SK-N-SH treated with all-trans-retinoic acid at 6 μM for 48 hours (cell line): Measurements from ENCODE around the gene SNX30.

ENCODE experiments used
- ATAC-seq: fragments of 200-7000 bp; cut with Tn5 transposase; 3 replicates; pipeline ENCODE4 v1.9.1; 2020; ENCODE audit warnings: mild to moderate bottlenecking, moderate library complexity
- ARNTL ChIP-seq: fragments of 450-650 bp; formaldehyde crosslinking; IDR thresholded peaks from 2 replicates; pipeline ENCODE4 v1.5.0; 2020; ENCODE audit warnings: low read depth, mild to moderate bottlenecking, moderate library complexity, borderline replicate concordance
- BACH2 ChIP-seq: fragments of 250-450 bp; sonication (Bioruptor Pico); IDR thresholded peaks from 2 replicates; pipeline ENCODE4 v1.9.0; 2021; ENCODE audit warnings: mild to moderate bottlenecking, borderline replicate concordance
- CSDC2 ChIP-seq: fragments of 250-450 bp; sonication (Bioruptor Pico); IDR thresholded peaks from 2 replicates; pipeline ENCODE4 v1.5.0; 2020; ENCODE audit warnings: mild to moderate bottlenecking, moderate library complexity
- ESRRG ChIP-seq: fragments of 250-450 bp; sonication (Bioruptor Pico); IDR thresholded peaks from 2 replicates; pipeline ENCODE4 v1.6.1; 2021; ENCODE audit warnings: mild to moderate bottlenecking
- GLIS3 ChIP-seq: fragments of 250-450 bp; sonication (Bioruptor Pico); IDR thresholded peaks from 2 replicates; pipeline ENCODE4 v1.5.0; 2020; ENCODE audit warnings: mild to moderate bottlenecking, moderate library complexity
- ISL1 ChIP-seq: fragments of 250-450 bp; sonication (Bioruptor Pico); IDR thresholded peaks from 2 replicates; pipeline ENCODE4 v2.1.2; 2022; ENCODE audit warnings: mild to moderate bottlenecking, moderate library complexity
- OSR1 ChIP-seq: fragments of 250-450 bp; sonication (Bioruptor Pico); IDR thresholded peaks from 2 replicates; pipeline ENCODE4 v1.8.0; 2022; ENCODE audit warnings: moderate library complexity, mild to moderate bottlenecking, inconsistent platforms
- PATZ1 ChIP-seq: fragments of 250-450 bp; sonication (Bioruptor Pico); IDR thresholded peaks from 2 replicates; pipeline ENCODE4 v1.8.0; 2020; ENCODE audit warnings: mild to moderate bottlenecking, moderate library complexity, borderline replicate concordance
- POU6F1 ChIP-seq: fragments of 250-450 bp; sonication (Bioruptor Pico); IDR thresholded peaks from 2 replicates; pipeline ENCODE4 v1.8.0; 2021; ENCODE audit warnings: low read depth, mild to moderate bottlenecking, moderate library complexity, borderline replicate concordance
- PPARA ChIP-seq: fragments of 250-450 bp; sonication (Bioruptor Pico); IDR thresholded peaks from 2 replicates; pipeline ENCODE4 v1.5.0; 2020; ENCODE audit warnings: mild to moderate bottlenecking, borderline replicate concordance
- RARB ChIP-seq: fragments of 250-450 bp; sonication (Bioruptor Pico); IDR thresholded peaks from 2 replicates; pipeline ENCODE4 v1.8.0; 2021; ENCODE audit warnings: mild to moderate bottlenecking, moderate library complexity
- SNAI2 ChIP-seq: fragments of 250-450 bp; sonication (Bioruptor Pico); IDR thresholded peaks from 2 replicates; pipeline ENCODE4 v1.5.0; 2020; ENCODE audit warnings: mild to moderate bottlenecking, moderate library complexity
- TCF4 ChIP-seq: fragments of 250-450 bp; sonication (Bioruptor Pico); IDR thresholded peaks from 2 replicates; pipeline ENCODE4 v1.8.0; 2021; ENCODE audit warnings: mild to moderate bottlenecking, moderate library complexity, borderline replicate concordance
- ZFP3 ChIP-seq: fragments of 250-450 bp; sonication (Bioruptor Pico); IDR thresholded peaks from 2 replicates; pipeline ENCODE4 v1.5.0; 2020; ENCODE audit warnings: mild to moderate bottlenecking, moderate library complexity
- ZFP30 ChIP-seq: fragments of 450-650 bp; formaldehyde crosslinking; IDR thresholded peaks from 2 replicates; pipeline ENCODE4 v1.5.0; 2022; ENCODE audit warnings: mild to moderate bottlenecking, moderate library complexity
- ZNF565 ChIP-seq: fragments of 450-650 bp; formaldehyde crosslinking; conservative IDR thresholded peaks from 2 replicates; pipeline ENCODE4 v1.5.0; 2020; ENCODE audit warnings: low read depth, mild to moderate bottlenecking, moderate library complexity
- ZNF70 ChIP-seq: fragments of 450-650 bp; formaldehyde crosslinking; IDR thresholded peaks from 2 replicates; pipeline ENCODE4 v1.5.0; 2020; ENCODE audit warnings: mild to moderate bottlenecking, moderate library complexity
- ZNF8 ChIP-seq: fragments of 450-650 bp; formaldehyde crosslinking; IDR thresholded peaks from 2 replicates; pipeline ENCODE4 v1.5.0; 2020; ENCODE audit warnings: mild to moderate bottlenecking, moderate library complexity
- TF ChIP-seq, protein P1 (sequence below): fragments of 250-450 bp; sonication (Bioruptor Pico); IDR thresholded peaks from 2 replicates; pipeline ENCODE4 v1.5.1; 2021; ENCODE audit warnings: mild to moderate bottlenecking, moderate library complexity
- TF ChIP-seq, protein P2 (sequence below): fragments of 250-450 bp; sonication (Bioruptor Pico); IDR thresholded peaks from 2 replicates; pipeline ENCODE4 v1.5.0; 2020; ENCODE audit warnings: mild to moderate bottlenecking, moderate library complexity
- TF ChIP-seq, protein P3 (sequence below): fragments of 250-450 bp; sonication (Bioruptor Pico); IDR thresholded peaks from 2 replicates; pipeline ENCODE4 v1.5.1; 2020; ENCODE audit warnings: low read depth, mild to moderate bottlenecking, moderate library complexity

The SNX30 gene

GRCh38 chr9:112894041-112894440 is 143.5 kb downstream of the SNX30 start:
- TF ChIP-seq, protein P1, sequence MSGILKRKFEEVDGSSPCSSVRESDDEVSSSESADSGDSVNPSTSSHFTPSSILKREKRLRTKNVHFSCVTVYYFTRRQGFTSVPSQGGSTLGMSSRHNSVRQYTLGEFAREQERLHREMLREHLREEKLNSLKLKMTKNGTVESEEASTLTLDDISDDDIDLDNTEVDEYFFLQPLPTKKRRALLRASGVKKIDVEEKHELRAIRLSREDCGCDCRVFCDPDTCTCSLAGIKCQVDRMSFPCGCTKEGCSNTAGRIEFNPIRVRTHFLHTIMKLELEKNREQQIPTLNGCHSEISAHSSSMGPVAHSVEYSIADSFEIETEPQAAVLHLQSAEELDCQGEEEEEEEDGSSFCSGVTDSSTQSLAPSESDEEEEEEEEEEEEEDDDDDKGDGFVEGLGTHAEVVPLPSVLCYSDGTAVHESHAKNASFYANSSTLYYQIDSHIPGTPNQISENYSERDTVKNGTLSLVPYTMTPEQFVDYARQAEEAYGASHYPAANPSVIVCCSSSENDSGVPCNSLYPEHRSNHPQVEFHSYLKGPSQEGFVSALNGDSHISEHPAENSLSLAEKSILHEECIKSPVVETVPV, result no peak
- TF ChIP-seq, protein P2, sequence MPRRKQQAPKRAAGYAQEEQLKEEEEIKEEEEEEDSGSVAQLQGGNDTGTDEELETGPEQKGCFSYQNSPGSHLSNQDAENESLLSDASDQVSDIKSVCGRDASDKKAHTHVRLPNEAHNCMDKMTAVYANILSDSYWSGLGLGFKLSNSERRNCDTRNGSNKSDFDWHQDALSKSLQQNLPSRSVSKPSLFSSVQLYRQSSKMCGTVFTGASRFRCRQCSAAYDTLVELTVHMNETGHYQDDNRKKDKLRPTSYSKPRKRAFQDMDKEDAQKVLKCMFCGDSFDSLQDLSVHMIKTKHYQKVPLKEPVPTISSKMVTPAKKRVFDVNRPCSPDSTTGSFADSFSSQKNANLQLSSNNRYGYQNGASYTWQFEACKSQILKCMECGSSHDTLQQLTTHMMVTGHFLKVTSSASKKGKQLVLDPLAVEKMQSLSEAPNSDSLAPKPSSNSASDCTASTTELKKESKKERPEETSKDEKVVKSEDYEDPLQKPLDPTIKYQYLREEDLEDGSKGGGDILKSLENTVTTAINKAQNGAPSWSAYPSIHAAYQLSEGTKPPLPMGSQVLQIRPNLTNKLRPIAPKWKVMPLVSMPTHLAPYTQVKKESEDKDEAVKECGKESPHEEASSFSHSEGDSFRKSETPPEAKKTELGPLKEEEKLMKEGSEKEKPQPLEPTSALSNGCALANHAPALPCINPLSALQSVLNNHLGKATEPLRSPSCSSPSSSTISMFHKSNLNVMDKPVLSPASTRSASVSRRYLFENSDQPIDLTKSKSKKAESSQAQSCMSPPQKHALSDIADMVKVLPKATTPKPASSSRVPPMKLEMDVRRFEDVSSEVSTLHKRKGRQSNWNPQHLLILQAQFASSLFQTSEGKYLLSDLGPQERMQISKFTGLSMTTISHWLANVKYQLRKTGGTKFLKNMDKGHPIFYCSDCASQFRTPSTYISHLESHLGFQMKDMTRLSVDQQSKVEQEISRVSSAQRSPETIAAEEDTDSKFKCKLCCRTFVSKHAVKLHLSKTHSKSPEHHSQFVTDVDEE (CRISPR knock-in tag), result no peak
- TF ChIP-seq ISL1 (CRISPR knock-in tag) (no peak), ARNTL (no peak), SNAI2 (CRISPR knock-in tag) (no peak), ZFP30 (CRISPR knock-in tag) (no peak), CSDC2 (CRISPR knock-in tag) (no peak), ZNF70 (CRISPR knock-in tag) (no peak), ZFP3 (CRISPR knock-in tag) (no peak), ZNF8 (CRISPR knock-in tag) (no peak), OSR1 (CRISPR knock-in tag) (no peak), RARB (no peak), TCF4 (CRISPR knock-in tag) (no peak), ZNF565 (no peak), ESRRG (CRISPR knock-in tag) (no peak), PATZ1 (CRISPR knock-in tag) (no peak), GLIS3 (CRISPR knock-in tag) (no peak), BACH2 (CRISPR knock-in tag) (no peak), PPARA (CRISPR knock-in tag) (no peak)
- TF ChIP-seq, protein P3, sequence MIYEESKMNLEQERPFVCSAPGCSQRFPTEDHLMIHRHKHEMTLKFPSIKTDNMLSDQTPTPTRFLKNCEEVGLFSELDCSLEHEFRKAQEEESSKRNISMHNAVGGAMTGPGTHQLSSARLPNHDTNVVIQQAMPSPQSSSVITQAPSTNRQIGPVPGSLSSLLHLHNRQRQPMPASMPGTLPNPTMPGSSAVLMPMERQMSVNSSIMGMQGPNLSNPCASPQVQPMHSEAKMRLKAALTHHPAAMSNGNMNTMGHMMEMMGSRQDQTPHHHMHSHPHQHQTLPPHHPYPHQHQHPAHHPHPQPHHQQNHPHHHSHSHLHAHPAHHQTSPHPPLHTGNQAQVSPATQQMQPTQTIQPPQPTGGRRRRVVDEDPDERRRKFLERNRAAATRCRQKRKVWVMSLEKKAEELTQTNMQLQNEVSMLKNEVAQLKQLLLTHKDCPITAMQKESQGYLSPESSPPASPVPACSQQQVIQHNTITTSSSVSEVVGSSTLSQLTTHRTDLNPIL (CRISPR knock-in tag), result no peak
- no peak for ATAC-seq

DNA sequence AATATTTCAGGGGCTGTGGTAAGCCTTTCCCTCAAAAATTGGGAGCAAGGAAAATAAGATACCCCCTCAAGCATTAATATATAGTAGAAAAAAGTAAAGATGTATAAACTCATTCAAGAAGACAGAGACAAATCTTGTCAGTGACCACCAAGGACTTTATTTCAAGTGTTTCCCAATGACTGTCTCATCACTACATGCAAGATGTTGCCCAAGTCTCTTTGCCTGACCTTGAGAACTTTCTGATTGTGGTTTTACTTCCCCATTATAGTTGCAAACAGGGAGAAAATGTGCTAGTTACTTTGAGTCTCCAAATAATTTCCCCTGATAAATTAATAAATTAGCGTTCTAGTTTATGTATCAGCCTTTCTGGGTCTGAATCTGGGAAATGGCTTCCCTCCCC is 144.1 kb downstream of the SNX30 start:
- ATAC-seq, result no peak
- no peak for TF ChIP-seq CSDC2 (CRISPR knock-in tag)

GRCh38 chr9:112896131-112896530 is 145.6 kb downstream of the SNX30 start:
- TF ChIP-seq PATZ1 (CRISPR knock-in tag) (no peak), RARB (no peak), ZNF8 (CRISPR knock-in tag) (no peak), OSR1 (CRISPR knock-in tag) (no peak), ZNF565 (no peak), ZNF70 (CRISPR knock-in tag) (no peak), ARNTL (no peak), POU6F1 (CRISPR knock-in tag) (no peak), ESRRG (CRISPR knock-in tag) (no peak), GLIS3 (CRISPR knock-in tag) (no peak), ISL1 (CRISPR knock-in tag) (no peak), BACH2 (CRISPR knock-in tag) (no peak)
- TF ChIP-seq, protein P1, result no peak
- TF ChIP-seq, protein P3 (CRISPR knock-in tag), result no peak
- ATAC-seq, result no peak
